Measurements from ENCODE around the gene TAF1D.
"Not testable (repeated sequence)": the region's sequence is repeated elsewhere in the genome, so short reads cannot be mapped to it uniquely, and the experiment has no call there.

Gene TAF1D, protein sequence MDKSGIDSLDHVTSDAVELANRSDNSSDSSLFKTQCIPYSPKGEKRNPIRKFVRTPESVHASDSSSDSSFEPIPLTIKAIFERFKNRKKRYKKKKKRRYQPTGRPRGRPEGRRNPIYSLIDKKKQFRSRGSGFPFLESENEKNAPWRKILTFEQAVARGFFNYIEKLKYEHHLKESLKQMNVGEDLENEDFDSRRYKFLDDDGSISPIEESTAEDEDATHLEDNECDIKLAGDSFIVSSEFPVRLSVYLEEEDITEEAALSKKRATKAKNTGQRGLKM

DNA sequence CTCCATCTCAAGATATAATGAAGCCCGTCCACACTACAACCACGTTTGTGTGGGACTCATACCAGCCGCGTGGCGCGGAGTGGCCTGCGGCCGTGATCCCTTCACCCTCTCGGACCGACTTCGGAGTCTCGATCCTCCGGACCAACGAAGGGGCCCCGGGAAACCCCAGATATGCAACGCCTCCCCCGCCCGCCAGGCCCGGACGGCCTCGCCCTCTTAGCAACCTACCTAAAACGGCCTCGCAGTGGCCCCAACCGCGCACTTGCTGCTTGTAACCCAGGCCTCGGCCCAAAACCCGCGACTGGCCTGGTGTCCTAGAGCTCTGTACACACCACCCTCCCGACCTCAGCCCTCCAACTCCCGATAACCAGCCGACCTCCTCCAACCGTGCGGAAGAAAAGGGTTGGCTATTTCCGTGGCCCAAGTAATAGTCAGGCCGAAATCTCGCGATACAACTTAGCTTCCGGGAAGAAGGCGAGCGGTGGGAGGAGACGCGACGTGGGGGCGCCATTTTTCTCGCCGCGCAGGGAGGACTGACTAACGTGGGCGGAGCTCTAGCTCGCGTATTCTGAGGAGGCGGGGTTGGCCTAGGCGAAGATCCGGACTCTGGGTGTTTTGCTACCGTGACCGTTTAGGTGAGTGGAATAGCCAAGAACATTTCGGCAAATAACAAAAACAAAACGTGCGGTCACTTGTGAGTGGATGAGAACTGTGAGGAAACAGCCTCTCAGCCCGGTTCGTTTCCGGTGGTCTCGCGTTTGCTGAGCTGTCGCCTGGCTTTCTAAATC is at the start of gene TAF1D, which contains the start of gene C11orf54:
TSS of gene TAF1D (minus strand) at position 402 of the 788 bp plus-strand sequence. CDS start 2,191 bp downstream, outside the sequence.
TSS of gene C11orf54 (plus strand) at position 579 of the 788 bp plus-strand sequence. CDS start 5,722 bp downstream, outside the sequence.
- DNase-seq, result peak; percentile 98

DNA sequence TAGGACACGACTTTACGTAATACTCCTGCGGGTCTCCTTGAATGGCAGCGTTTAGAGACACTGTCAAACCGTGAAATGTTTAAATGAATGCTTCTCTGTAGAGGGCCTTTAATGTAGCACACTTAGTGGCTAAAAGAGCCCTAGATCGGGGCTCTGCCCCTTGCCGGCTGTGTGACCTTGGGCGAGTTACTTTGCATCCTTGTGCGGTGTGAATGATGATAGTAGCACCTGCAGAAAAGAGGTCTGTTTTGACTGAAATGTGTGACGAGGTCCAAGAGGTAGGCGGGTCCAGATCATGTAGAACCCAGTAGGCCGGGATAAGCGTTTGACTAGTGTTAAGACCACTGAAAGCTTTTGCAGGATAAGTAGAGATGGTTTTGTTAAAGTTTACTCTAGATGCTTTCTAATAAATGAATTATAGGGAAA is 43.7 kb upstream of the TAF1D start:
- no peak for DNase-seq

DNA sequence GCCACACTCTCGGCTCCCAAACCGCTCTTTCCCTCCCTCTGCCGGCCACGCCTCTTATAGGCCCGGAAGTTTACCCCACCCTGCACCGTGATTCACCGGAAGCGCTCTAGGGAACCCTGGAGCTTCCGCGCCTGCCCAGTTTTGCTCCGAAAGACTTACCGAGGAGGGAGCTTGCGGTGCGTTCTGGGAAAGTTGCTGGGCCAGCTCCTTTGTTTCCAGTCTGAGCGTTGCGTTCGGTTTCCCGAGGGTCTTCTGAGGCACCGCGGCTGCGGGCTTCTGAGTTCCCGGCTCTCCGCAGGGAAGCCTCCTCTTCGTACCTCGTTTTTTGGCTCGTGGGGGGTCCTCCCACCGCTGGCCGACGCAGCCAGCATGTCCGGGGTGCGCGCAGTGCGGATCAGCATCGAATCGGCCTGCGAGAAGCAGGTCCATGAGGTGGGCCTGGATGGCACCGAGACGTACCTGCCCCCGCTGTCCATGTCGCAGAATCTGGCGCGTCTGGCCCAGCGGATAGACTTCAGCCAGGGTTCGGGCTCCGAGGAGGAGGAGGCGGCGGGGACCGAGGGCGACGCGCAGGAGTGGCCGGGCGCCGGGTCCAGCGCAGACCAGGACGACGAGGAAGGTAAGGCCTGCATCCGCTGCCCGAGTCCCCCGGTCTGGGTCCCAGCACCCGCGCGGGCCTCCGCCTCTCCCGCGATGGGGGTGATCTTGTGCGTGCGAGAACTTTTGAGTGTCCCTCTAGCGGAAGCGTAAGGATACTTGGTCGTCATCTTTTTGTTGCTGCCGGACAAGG is 43.0 kb upstream of the TAF1D start, which contains the start of gene MED17:
TSS of gene MED17 (plus strand) at position 138 of the 790 bp plus-strand sequence. CDS start at position 370, 232 bp downstream.
- DNase-seq, result peak; percentile 87

DNA sequence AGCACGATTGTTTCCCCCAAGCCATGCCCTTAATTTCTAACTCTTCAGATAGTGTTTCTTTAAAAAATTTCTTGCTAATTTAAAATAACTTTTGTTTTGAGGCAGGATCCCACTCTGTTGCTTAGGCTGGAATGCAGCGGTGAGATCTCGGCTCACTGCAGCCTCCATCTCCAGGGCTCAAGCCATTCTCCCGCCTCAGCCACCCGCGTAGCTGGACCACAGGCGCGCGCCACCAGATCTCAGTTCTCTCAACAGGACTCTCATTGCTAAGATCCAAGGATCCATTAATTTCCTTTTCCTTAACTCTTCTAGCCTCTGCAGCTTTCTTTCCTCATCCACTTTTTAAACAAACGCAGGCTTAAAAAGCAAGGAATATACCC is 42.5 kb upstream of the TAF1D start:
- no peak for DNase-seq

DNA sequence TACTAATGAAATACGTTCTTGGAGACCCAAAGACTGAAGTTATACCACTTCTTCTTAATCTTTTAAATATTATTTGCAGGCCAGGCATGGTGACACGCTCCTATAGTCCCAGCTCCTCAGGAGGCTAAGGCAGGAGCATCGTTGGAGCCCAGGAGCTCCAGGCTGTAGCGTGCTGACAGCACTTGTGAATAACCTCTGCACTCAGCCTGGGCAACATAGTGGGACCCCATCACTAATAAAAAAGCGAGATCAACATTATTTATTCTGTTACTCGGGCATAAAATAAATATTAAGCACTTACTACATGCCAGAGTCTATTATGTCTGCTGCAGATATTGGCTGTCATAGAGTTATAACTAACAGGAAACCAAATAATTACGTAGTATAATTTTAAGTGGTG is 42.1 kb upstream of the TAF1D start:
- DNase-seq, result no peak

DNA sequence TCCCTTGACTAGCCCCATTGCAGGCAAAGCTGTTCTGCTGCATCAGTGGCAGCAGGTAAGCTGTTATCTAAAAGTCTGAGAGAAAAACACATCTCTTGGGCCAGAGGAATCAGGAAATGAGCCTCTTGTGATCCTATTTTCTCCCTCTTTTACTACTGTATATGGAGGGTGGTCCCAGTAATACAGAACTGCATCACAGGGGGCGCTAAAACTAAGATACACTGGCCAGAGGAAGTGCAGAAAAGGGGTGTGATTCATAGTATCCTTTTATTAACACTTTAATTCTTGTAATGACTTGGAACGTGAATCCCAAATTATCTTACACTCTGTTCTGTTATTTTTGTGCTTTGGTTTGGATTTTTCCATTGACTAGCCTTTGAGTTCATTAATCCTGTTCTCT is 34.0 kb upstream of the TAF1D start:
- peak; percentile 10 for DNase-seq

DNA sequence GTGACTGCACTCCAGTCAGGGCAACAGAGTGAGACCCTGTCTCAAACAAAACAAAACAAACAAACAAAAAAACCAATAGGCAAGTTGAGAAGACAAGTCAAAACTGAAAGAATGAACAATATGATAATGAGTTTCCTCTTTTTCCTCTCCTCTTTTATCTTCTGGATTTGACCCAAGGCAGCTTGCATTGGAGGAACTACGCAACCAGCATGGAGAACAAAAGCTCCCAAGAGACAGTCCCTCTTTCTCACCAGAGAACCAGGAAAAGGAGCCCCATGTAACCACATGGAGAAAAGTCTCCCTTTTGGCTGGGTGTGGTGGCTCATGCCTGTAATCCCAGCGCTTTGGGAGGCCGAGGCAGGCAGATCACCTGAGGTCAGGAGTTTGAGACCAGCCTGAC is 33.3 kb upstream of the TAF1D start:
- DNase-seq, result not testable (repeated sequence)

DNA sequence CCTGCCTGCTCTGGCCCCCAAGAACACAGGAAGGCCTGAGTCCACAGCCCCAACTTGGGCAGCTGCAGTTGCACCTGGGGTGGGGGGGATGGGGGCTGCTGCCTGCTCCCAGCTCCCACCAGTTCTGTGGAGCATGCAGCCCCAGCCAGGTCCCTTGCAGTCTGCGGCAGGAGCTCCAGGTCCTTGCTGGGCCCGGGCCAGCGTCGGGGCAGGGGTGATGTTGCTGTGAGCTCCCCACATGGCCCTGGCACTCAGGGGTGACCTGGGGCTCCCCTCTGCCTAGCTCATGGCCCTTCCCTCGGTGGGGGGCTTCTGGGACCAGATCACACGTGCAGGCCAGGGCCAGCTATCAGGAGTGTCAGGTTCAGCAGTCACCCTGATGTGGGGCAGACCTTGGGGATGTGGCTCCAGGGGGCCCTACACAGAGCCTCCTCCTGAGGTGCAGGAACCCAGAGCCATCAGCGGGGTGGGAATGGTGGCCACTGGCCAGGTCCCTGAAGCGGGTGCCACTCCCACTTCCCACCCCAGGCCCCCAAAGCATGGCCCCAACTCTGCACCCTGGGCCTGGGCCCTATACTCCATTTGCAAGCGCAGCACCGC is 32.4 kb upstream of the TAF1D start:
- no peak for DNase-seq

DNA sequence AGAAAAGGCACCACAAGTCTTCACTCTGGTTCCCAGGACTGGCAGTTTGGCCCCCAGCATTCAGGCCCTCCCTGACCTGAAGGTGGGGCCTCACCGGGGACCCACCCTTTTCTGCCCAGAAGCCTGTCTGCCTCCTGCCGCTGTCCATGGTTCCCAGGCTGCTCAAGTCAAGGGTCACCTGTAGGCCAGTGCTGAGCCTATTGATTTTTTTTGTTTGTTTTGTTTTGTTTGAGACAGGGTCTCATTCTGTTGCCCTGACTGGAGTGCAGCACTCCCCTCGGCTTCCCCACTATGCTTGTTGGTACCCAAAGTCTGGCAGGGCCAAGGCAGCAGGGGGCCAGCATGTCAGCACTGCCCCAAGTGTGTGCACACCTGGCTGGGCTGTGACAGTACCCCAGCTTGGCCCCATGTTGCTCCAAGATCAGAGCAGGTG is 31.8 kb upstream of the TAF1D start:
- no peak for DNase-seq

DNA sequence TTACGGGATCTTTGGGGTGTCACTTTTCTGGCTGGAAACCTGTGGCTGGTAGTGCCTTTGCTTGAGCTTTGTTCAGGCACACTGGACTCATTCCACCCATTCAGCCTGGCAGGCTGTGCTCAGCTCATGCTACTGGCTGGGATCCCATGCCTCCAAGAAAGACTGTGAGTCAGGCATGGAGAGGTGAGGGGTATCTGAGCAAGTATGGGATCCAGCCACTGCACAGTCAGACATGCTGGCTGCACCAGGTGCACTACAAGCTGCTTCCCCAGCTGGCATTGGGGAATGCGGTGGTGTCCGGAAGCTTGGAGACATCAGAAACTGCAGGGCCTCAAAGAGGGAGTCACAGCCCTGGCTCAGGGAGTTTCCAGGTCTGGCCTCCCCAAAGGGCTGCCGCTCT is 30.8 kb upstream of the TAF1D start:
- DNase-seq, result no peak

DNA sequence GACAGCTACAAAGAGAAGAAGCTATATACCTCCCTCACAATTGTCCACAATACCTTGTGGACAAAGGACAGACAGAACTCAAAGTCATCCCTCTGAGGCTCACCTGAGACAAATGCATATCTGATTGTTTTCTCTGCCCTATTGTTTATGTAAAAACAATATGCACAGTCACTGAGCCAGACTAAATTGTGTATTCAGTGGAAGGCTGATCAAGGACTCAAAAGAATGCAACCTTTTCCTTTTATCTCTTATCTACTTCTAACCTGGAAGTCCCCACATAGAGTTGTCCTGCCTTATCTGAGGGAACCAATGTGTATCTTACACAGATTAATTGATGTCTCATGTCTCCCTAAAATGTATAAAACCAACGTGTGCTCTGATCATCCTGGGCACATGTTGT is 28.9 kb upstream of the TAF1D start:
- DNase-seq, result no peak

DNA sequence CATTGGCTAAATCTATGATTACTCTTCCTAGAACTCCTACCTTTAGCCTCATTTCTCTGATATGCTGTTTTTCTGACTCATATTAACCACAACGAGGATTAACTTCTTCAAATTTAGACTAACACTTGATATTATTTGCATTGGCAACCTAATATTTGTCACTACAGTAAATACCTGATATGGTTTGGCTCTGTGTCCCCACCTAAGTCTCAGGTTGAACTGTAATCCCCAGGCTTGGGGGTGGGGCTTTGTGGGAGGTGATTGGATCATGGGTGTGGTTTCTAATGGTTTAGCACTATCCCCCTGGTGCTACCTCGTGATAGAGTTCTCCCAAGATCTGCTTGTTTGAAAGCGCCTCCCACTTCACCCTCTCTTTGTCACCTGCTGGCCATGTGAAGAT is 25.7 kb upstream of the TAF1D start:
- DNase-seq, result no peak

DNA sequence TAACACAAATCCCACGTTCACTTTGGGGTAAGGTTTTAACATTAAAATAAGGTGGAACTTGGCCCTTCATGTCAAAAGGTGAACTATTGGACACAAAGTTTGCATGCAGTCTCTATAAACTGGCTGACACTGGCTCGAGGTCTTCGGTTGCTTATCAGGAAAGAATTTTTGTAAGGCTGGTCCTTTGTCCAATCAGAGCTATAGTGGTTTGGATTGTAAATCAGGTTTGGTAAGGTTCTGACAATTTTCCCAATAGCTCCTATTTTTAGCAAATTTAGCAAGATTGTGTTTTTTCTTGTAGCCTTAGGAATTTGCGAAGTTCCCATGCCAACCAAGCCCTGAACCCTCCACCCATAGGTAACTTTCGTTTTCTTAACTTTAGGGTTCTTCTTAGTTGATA is 25.2 kb upstream of the TAF1D start:
- no peak for DNase-seq

DNA sequence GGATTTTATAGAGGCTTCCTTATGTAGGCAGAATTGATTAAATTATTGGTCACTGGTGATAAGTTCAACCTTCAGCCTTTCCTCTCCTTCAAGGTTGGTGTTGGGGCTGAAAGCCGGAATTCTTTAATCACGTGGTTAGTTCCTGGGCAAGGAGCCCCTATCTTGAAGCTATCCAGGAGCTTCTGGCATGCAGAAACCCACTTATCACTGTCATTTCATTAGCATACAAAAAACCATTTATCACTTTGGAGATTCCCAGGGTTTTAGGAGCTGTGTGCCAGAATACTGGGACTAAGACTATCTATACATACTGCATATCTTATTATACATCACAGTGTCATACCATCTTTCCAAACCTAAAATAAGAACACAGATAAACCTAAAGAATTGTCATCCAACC is 24.3 kb upstream of the TAF1D start:
- no peak for DNase-seq

DNA sequence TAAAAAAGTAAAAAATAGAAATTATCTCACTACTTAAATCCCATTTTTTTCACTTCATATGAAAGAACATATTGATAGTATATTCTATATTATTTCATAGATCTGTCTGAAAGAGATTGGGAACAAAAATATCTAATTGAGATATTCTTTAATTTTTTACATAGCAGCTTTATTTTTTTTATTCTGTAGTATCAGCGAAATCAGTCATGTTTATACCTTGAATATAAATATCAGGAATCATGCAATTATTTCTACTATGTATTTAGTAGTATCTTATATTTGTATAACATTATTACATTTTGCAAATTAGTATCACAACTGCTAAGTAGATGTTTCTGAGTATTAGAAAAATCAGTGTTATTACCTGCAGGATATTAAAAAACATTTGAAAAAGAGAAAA is 20.6 kb upstream of the TAF1D start:
- DNase-seq, result no peak

DNA sequence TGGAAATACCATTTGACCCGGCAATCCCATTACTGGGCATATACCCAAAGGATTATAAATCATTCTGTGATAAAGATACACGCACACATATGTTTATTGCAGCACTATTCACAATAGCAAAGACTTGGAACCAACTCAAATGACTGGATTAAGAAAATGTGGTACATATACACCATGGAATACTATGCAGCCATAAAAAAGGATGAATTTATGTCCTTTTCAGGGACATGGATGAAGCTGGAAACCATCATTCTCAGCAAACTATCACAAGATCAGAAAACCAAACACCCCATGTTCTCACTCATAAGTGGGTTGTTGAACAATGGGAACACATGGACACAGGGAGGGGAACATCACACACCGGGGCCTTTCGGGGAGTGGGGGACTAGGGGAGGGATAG is 17.8 kb upstream of the TAF1D start:
- not testable (repeated sequence) for DNase-seq

DNA sequence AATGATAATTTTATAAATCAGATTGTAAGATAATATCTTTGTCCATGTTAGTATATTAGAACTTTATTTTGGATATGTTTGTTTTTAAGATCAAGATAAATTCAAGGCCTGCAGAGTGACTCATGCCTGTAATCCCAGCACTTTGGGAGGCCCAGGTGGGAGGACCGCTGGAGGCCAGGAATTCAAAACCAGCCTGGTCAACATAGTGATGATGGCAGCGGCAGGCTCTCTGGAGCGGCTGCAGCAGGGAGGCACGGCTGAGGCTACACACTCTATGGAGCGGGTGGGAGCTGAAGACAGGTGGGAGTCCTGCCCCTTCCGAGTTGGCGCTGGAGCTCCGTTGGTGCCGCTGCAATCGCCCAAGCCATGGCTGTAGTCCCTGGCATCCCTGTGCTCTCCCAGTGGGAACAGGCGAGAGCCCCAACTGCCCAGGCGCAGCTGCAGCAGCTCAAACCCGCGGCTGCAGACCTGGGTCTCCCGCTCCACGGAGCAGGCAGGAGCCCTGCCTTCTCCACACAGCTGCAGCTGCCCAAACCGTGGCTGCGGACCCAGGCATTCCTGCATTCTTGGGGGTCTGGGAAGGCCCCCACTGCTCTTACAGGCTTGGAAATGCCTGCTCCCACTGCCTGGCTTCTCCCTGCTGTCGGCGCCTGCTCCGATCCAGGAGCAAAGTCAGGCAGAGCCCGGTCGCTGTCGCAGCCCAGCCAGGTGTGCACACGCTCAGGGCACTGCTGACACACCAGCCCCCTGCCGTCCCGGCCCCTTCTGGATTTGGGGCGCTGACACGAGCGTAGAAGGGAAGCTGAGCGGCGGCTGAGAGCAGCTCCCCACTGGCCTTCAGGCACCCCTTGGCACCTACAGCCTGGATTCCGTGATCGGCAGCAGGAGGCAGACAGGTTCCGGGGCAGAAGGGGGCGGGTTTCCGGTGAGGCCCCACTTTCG is 16.9 kb upstream of the TAF1D start:
- DNase-seq, result no peak

DNA sequence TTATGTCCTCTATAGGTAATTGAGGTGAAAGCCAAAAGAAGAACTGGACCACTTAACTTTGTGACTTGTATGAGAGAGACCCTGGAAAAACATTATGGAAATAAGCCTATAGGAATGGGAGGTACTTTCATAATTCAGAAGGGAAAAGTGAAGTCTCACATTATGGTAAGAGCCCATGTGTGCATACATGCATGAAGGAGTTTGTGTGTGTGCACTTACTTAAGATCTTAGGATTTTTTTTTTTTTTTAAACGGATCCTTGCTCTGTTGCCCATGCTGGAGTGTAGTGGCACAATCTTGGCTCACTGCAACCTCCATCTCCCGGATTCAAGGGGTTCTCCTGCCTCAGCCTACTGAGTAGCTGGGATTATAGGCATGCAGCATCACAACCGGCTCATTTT is 16.0 kb upstream of the TAF1D start:
- no peak for DNase-seq

DNA sequence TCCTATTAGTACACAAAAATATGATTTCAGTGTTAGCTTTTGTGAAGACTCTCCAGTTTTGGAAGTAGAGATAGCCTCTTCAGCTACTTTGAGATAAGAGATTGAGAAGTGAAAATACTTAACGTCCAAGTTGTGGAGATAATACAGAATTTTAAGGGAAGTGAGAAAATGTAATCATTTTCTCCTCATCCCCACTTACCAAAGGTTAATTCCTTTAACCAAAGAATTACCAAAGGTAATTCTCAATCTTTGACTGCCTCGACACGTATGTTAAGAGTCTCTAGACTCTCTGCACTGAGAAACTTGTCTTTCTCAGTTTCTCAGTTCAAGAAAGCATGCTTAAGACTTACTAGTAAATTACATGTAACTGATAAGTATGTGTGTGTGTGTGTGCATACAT is 15.5 kb upstream of the TAF1D start:
- no peak for DNase-seq

DNA sequence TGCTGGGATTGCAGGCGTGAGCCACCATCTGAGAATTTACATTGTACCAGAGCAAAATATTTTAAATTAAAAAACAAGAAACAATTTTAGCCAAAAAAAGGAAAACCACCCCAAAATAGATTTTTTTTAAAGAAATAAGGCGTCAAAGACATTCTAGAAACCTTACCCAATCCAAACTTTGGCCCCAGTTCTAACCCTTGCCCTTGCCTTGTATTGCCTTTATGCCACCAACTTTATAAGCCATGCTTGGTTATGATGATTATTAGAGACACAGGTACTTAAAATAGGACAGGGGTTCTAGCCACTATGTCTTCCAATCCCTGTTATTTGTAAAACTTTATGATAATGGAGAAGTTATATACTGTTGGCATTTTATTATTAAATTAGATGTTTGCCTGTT is 11.9 kb upstream of the TAF1D start:
- DNase-seq, result no peak

DNA sequence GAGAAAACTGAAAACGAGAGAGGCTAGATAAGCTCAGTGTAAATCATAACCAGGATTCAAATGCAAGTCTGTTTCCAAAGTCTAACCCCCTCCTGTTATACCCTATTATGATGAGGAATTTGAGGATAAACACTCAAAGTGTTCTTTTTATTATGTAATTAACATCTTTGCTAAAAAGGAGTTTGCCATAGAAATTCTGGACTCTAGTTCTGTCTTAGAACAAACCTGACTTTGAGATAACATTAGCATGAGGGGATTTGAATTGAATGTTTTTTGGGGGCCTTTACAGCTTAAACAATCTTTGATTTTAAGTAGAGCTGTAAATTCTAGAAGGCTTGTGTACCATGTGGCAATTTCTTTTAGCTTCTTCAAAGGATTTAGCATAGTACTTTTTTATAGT is 9.7 kb upstream of the TAF1D start:
- no peak for DNase-seq

DNA sequence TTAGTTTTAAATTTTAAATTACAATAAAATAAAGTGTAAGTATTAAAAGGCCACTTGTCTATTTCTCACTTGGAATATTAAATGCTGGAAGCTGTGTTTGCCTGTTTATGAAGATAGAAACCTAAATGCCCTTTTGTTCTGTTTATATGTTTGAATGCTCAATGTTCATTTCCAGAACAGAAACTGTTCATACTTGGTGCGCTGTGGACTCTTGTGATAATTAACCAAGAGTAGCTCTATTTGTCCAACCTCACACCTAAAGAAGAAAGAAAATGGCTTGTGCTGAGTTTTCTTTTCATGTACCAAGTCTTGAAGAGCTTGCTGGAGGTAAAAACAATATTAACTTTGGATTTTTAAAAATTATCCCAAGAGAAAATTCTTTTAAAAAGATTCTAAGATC is 5.8 kb upstream of the TAF1D start:
- no peak for DNase-seq

Data from CD4-positive, alpha-beta T cell treated with Interleukin-12 subunit alpha and Interleukin-12 subunit beta, for 1 hour (primary cell).